ENCODE results near the gene CADM1.

Gene CADM1

GRCh38 chr11:115168229-115168671 is 336.0 kb downstream of the CADM1 start:
- no peak for DNase-seq

- DNase-seq = no peak
Measured at GRCh38 chr11:115167456-115167855, 336.8 kb downstream of the CADM1 start.

GRCh38 chr11:115166820-115167219 is 337.4 kb downstream of the CADM1 start:
- DNase-seq = no peak

DNA sequence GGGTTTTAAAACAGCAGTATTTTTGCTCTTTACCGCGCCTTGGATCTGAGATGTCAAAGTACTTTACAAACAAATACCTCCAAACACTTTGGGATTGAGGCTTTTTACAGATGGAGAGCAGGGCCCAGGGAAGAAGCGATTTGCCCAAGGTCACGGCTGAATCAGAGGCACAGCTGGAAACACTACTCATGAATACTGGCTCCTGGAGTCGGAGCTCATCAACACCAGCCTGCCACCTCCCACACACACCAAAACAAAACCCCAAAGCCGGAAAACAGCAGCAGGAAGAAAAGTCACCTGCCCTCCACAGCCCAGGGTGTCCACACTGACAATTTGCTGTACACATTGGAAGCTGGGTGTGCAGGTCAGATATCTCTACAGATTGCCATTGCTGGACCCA is 339.4 kb downstream of the CADM1 start:
- DNase-seq = no peak

- no peak for DNase-seq
Measured at GRCh38 chr11:115162919-115163318, 341.3 kb downstream of the CADM1 start.

- no peak for DNase-seq
Measured at GRCh38 chr11:115161876-115162275, 342.3 kb downstream of the CADM1 start.

- no peak for DNase-seq
Measured at GRCh38 chr11:115159207-115159606, 345.0 kb downstream of the CADM1 start.

DNA sequence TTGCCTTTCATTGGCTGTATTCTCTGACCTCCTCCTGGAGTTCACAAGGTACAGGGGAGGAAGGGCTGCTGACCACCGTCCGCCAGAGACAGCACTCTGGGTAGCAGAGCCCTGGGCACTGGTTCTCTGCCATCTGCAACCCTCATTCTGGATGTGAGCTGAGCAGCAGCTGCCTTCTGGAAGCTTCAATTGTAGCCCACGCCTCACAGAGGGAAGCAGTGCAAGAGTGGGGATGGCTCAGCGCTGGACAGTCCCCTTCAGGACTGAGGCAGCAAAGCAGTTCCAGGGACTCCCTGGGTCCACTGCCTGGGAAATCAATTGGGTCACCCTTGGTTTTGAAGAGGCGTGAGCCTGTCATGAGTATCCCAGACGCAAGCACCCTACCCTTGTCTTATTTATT is 346.2 kb downstream of the CADM1 start:
- DNase-seq = no peak

GRCh38 chr11:115157247-115157646 is 347.0 kb downstream of the CADM1 start:
- no peak for DNase-seq

- no peak for DNase-seq
Measured at GRCh38 chr11:115155978-115156377, 348.2 kb downstream of the CADM1 start.

DNA sequence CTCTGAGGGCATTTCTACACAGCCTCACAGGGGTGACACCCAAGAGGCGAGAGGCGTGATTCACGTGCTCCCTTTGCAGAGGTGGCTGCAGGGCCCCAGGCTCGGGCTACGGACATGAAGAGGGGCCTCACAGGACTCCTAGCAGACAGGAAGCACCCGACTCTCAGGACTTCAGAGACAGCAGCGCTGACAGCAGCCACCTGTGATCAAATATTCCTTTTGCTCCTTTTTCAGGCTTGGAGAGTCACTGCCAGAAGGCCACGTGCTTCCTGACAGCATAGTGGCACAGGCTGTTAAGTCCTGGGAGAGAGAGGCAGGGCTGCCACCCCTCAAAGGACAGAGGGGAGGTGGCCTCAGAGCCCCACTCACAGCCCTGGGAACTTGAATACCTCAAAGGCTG is 348.9 kb downstream of the CADM1 start:
- no peak for DNase-seq

DNA sequence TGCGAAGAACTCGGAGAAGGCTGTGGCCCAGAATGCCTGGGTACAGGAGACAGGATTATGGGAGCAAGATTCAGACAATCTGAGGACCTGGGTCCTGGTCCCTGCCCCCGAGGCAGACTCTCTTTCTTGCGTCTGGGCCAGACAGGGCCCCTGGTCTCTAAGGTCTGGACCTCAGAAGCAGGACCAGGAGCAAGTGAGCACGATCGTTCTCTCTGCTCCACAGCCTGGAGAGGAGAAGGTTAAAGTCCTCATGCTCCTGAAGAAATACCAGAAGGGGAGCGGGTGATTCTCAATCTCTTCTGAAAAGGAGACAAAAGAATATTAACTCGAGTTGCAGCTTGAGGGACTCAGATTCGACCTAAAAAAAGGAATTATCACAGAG is 349.9 kb downstream of the CADM1 start:
- DNase-seq = no peak

GRCh38 chr11:115153731-115154354 is 350.4 kb downstream of the CADM1 start:
- no peak for DNase-seq

GRCh38 chr11:115153135-115153534 is 351.1 kb downstream of the CADM1 start:
- DNase-seq = no peak

DNA sequence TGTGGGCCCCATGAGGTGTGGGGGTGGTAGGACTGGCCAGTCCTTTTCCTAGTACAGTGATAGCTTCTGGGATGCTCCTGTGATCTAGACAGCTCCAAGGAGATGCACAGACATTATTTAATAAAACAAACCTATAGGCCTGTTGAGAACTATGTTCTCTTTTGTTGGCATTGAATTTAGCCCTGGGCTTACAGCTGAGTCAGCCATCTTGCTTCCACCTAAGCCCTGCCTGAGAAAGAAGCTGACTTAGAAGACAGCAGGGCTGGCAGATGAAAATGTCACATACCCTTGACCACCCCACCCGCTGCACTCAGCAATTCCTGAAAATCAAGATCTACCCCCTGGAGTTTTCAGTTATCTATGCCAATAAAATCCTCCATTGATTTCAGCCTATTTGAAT is 353.2 kb downstream of the CADM1 start:
- DNase-seq = no peak

DNA sequence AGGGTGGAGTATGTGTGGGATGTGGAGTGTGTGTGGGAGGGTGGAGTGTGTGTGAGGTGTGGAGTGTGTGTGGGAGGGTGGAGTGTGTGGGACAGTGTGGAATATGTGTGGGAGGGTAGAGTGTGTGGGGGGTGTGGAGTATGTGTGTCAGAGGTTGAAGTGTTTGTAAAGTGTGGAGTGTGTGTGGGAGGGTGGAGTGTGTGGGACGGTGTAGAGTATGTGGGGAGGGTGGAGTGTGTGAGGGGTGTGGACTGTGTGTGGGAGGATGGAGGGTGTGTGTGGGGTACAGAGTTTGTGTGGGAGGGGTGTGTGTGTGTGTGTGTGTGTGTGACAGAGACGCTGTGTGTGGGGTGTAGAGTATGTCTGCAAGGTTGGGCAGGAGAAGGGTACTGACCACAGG is 355.5 kb downstream of the CADM1 start:
- no peak for DNase-seq

DNA sequence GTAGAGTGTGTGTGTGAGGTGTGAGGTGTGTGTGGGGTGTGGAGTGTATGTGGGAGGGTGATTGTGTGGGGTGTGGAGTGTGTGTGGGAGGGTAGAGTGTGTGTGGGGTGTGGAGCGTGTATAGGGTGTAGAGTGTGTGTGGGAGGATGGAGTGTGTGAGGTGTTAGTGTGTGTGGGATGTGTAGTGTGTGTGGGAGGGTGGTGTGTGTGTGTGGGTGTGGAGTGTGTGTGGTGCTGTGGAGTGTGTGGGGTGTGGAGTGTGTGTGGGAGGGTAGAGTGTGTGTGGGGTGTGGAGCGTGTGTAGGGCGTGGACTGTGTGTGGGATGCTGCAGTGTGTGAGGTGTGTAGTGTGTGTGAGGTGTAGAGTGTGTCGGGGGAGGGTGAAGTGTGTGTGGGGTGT is 356.1 kb downstream of the CADM1 start:
- DNase-seq = no peak

- no peak for DNase-seq
Measured at GRCh38 chr11:115147243-115147807, 356.9 kb downstream of the CADM1 start.

DNA sequence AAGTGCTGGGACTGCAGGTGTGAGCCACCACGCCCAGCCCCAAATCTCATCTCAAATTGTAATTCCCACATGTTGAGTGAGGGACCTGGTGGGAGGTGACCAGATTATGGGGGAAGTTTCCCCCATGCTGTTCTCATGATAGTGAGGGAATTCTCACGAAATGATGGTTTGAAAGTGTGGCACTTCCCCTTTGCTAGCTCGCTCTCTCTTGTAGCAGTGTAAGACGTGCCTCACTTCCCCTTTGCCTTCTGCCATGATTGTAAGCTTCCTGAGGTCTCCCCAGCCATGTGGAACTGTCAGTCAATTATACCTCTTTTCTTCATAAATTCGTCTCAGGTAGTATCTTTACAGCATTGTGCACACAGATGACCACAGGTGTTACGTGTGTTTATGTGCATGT is 357.8 kb downstream of the CADM1 start:
- no peak for DNase-seq

GRCh38 chr11:115145324-115145723 is 358.9 kb downstream of the CADM1 start:
- DNase-seq = no peak

- no peak for DNase-seq
Measured at GRCh38 chr11:115144914-115145313, 359.3 kb downstream of the CADM1 start.

- no peak for DNase-seq
Measured at GRCh38 chr11:115144014-115144413, 360.2 kb downstream of the CADM1 start.

DNA sequence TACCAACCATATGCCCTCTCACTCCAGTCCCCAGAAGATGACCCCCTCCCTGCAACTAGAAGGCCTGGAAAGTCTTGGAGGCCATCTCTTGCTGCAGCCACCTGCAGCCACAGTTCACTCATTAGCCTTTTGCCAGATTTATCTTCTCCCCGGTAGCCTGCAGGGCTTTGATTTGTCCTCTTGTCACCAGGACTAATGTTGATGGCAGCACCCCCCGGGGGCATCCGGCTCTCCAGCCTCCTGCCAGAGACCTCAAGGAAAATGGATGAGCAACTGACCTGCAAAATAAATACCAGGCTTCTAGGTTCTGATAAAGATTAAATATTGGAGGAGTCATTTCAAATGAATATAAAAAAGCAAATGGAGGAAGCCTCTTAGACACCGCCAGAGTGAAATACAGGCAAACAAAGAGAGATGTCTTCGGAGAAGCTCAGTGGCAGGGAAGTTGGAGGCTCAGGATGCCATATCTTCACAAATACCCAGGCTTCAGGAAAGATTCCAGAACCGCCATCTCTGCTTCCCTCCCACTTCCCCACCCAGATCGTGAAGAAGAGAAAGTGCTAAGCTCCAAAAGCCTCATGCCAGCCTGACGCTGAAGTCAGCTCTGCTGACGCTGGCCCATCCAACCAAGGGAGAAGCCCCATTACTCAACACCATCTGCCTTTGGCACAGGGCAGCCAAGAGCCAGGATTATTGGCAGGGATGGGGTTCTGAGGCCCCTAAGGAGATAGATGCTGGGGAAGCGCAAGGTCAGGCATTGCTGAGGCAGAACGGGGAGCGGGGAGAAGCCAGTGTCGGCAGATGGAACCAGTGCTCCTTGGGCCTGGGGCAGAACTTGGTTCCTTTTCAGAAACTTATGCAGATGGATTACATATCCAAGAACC is 362.7 kb downstream of the CADM1 start:
- no peak for DNase-seq

- no peak for DNase-seq
Measured at GRCh38 chr11:115135936-115136335, 368.3 kb downstream of the CADM1 start.

Data from T-helper 9 cell (primary cell).